Activated T-helper 2 cell treated with anti-CD3 and anti-CD28 coated beads, Interferon-gamma antibody, Interleukin-2, Interleukin-4, amounts not matched to agents 10 μg/mL and 5 μg/mL and 100 μg/mL, durations not matched to agents 14 hours and 24 hours and 36 hours (primary cell): Measurements from ENCODE around the gene CD302. TPM values are rescaled to one million over a fixed set of nuclear protein-coding genes. Genes with fewer than 3 reads are reported as not detected.
A peak's percentile ranks its signal among the peaks of the same experiment; 100 is the strongest.

Experiments used
- DNase-seq: peaks from one replicate; pipeline ENCODE4 v3.0.0; 2021; ENCODE audit warnings: low spot score
- H3K27ac Mint-ChIP-seq: one replicate; pipeline ENCODE4 v1.8.0; 2021; ENCODE audit warnings: mixed read lengths
- H3K27me3 Mint-ChIP-seq: one replicate; pipeline ENCODE4 v1.8.0; 2021; ENCODE audit warnings: low read depth, mixed read lengths
- H3K36me3 Mint-ChIP-seq: one replicate; pipeline ENCODE4 v1.8.0; 2021; ENCODE audit warnings: low read depth, mixed read lengths
- H3K4me1 Mint-ChIP-seq: one replicate; pipeline ENCODE4 v1.8.0; 2021; ENCODE audit warnings: low read depth, mixed read lengths
- H3K4me3 Mint-ChIP-seq: one replicate; pipeline ENCODE4 v1.8.0; 2021; ENCODE audit warnings: low read depth, mild to moderate bottlenecking, moderate library complexity, mixed read lengths
- H3K9me3 Mint-ChIP-seq: one replicate; pipeline ENCODE4 v1.8.0; 2021; ENCODE audit warnings: mixed read lengths
- intact Hi-C: fragments of 100-400 bp; cut with micrococcal nuclease; formaldehyde crosslinking; loops from one replicate; pipeline ENCODE4 v1.15.1; 2023
- total RNA-seq: library from RNA; stranded (reverse); gene quantifications from 2 replicates; pipeline ENCODE4 v1.2.3, GENCODE V29; 2022

CD302 gene
- total RNA-seq, 1 donor from 2014 or later, result 1.1 TPM

DNA sequence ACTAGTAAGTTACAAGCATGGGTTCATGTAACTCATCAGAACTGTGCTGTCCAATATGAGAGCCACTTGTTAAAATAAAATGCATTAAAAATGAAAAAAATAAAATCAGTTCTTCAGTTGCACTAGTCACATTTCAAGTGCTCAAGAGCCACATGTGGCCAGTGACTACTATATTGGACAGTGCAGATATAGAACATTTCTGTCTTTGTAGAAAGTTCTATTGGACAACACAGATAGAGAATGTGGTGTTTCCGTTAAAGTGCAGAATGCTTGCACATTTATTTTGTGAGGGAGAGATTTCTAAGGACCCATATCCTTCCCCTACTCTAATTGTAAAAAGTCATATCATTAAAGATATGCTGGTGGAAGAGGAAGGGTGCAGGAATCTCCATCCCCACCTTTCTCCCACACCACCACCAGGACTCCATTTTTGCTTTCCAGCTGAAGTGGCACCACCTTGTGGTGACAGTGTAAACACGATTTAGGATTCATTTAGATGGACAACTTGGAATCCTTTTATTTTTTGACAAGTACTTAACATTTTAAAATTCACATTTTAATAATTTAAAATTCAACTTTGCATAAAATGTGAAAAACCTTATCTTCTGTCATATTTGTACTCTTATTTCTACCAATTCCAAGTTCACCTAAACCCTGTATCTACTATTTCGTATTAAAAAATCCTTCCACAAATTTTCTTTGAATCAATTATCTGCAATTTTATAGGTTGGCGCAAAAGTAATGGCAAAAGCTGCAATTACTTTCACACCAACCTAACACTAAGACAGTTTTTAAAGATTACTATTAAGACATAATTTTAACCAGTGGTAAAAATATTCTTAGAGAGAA, 9.4 kb upstream of the CD302 start:
- Mint-ChIP-seq H3K27ac (no peak overlapping the region), H3K9me3 (no peaks in the 10 kb centered on the region), H3K27me3 (no peaks in the 10 kb centered on the region), H3K36me3 (peaks cover 13% of the 10 kb centered on the region), H3K4me3 (no peak overlapping the region), H3K4me1 (no peaks in the 10 kb centered on the region)
- intact Hi-C loops, result loop anchor here (2.0 to 10.0 kb wide), 3 partner anchors 115 to 907 kb away; no protein-coding TSS in a partner anchor
- DNase-seq, result no peak

DNA sequence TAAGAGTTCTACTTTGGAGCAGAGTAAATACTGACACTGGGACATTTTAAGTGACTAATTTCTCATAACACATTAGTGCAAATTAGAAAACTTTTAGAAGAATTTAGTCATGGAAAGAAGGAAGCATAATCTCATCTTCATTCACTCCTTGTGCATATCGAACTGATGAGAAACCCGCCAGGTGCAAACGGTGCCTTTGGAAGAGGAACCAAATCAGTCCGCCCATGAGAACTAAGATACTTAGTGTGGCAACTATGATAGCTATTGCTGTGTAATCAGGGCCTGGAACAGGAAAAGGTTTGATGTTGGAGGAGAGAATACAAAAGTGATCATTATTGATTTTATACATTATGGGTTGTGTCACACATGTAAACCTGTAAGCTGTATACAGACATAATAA, 6.9 kb upstream of the CD302 start:
- H3K27me3 Mint-ChIP-seq, result peaks cover 9% of the 10 kb centered on the region
- intact Hi-C loops, result loop anchor here (5.0 to 10.0 kb wide), 2 partner anchors 117 to 160 kb away; no protein-coding TSS in a partner anchor
- H3K36me3 Mint-ChIP-seq, result peaks cover 6% of the 10 kb centered on the region

DNA sequence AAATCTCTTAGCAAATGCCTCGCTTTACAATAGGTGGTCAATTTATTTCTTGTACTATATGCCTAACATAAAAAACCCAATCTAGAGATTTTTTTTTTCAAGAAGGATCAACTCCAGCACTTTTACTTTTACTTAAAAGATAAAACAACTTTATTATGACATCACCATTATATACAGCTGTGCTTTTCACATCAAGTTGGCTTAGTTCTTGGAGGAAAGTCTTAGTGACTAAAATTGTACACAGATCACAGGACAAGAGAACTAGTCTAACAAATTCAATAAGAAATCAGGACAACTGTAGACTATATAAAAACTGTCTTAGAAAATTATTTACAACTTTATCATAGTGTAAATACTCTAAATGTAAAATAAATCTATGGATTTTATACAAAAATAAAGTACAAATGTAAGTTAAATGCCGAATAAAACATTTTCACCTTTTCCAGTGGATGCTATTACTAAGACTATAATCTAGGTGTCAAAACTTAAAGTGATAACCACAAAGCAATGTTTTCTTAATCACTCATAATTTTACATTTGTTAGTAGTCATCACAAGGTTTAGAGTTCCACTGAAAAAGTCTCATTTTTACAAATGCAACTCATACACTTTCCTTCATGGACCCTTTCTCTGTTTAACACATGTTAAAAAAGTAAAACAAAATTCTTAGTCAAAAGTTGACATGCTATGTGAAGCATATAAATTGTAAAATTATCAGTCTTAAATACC, 5.4 kb upstream of the CD302 start:
- Mint-ChIP-seq H3K27me3 (peaks cover 24% of the 10 kb centered on the region), H3K9me3 (no peaks in the 10 kb centered on the region), H3K4me3 (no peak overlapping the region), H3K4me1 (peaks cover 4% of the 10 kb centered on the region), H3K36me3 (peaks cover 5% of the 10 kb centered on the region), H3K27ac (no peak overlapping the region)
- DNase-seq, result no peak
- intact Hi-C loops, result loop anchor here (10.0 kb wide), 1 partner anchor 161 kb away; no protein-coding TSS in a partner anchor

More for the DNA sequence above, 6.9 kb upstream of the CD302 start:
- Mint-ChIP-seq H3K4me1 (no peaks in the 10 kb centered on the region), H3K4me3 (no peak overlapping the region), H3K27ac (no peak overlapping the region), H3K9me3 (no peaks in the 10 kb centered on the region)
- no peak for DNase-seq

DNA sequence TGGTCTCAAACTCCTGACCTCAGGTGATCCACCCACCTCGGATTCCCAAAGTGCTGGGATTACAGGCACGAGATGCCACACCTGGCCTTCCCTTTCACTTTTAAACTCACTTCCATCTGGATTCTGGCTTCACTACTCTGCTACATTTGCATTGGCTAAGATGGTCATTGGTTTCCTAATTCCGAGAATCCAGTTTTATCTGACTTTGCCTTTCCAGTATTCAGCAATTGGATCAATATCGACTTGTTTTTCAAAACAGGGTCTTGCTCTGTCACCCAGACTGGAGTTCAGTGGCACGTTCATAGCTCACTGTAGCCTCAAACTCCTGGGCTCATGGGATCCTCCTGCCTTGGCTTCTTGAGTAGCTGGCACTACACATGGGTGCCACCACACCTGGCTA, 4.7 kb upstream of the CD302 start:
- Mint-ChIP-seq H3K27ac (no peak overlapping the region), H3K4me3 (no peak overlapping the region), H3K36me3 (peaks cover 6% of the 10 kb centered on the region), H3K9me3 (no peaks in the 10 kb centered on the region), H3K4me1 (peaks cover 5% of the 10 kb centered on the region), H3K27me3 (peaks cover 27% of the 10 kb centered on the region)
- DNase-seq, result no peak
- intact Hi-C loops, result loop anchor here (10.0 kb wide), 1 partner anchor 162 kb away; no protein-coding TSS in a partner anchor

DNA sequence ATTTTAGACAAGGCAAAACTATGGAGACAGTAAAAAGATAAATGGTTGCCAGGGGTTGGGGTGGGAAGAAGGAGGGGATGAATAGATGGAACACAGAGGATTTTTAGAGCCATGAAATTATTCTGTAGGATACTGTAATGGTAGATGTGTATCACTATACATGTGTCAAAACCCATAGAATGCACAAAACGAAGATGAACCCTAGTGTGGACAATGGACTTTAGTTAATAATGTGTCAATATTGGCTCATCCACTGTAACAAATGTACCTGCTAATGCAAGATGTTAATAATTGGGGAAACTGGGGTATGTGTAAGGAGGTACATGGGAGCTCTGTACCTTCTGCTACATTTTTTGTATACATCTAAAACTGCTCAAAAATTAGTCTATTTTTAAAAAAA, 1.8 kb upstream of the CD302 start:
- Mint-ChIP-seq H3K27me3 (peaks cover 52% of the 10 kb centered on the region), H3K27ac (no peak overlapping the region), H3K36me3 (peaks cover 9% of the 10 kb centered on the region), H3K4me3 (no peak overlapping the region), H3K9me3 (no peaks in the 10 kb centered on the region), H3K4me1 (peaks cover 8% of the 10 kb centered on the region)
- no peak for DNase-seq
- intact Hi-C loops, result loop anchor here (10.0 kb wide), 1 partner anchor 165 kb away; no protein-coding TSS in a partner anchor

DNA sequence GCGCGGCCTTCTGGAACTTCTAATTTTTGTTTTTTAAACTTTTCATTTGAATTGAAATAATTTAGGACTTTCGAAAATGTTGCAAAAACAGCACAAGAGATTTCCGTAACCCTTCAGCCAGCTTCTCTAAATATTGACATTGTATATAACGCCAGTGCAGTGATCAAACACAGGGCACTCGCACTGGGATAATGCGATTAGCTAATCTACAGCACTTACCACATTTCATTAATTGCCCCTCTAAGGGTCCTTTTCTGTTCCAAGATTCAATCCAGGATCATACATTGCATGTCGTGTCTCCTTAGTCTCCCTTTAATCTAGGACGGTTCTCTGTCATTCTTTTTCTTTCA, 343 bp upstream of the CD302 start:
- DNase-seq, result no peak
- no peak overlapping the region for H3K27ac Mint-ChIP-seq
- peaks cover 52% of the 10 kb centered on the region for H3K27me3 Mint-ChIP-seq
- H3K36me3 Mint-ChIP-seq, result peaks cover 9% of the 10 kb centered on the region
- H3K4me1 Mint-ChIP-seq, result peaks cover 8% of the 10 kb centered on the region
- intact Hi-C loops, result no loop called here
- H3K4me3 Mint-ChIP-seq, result peak overlapping the region; percentile 62
- H3K9me3 Mint-ChIP-seq, result no peaks in the 10 kb centered on the region

DNA sequence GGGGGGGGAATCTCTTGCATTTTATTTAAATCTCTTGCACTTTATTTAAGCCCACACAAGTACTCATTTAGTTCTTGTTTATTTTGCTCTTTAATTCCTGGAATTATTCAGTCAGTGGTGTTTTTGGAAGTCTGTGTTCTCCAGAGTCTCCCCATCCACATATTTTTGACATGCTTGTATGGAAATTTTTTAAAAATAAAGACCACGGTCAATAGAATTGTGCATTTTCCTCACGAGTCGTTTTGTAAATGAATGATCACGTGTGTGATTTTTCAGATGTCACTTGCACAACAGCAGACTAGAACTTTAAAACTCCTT, 824 bp downstream of the CD302 start:
- DNase-seq, result no peak
- Mint-ChIP-seq H3K27ac (no peak overlapping the region), H3K27me3 (peaks cover 52% of the 10 kb centered on the region), H3K9me3 (no peaks in the 10 kb centered on the region), H3K4me3 (peak overlapping the region; percentile 55), H3K4me1 (peaks cover 8% of the 10 kb centered on the region), H3K36me3 (peaks cover 9% of the 10 kb centered on the region)
- intact Hi-C loops, result no loop called here

DNA sequence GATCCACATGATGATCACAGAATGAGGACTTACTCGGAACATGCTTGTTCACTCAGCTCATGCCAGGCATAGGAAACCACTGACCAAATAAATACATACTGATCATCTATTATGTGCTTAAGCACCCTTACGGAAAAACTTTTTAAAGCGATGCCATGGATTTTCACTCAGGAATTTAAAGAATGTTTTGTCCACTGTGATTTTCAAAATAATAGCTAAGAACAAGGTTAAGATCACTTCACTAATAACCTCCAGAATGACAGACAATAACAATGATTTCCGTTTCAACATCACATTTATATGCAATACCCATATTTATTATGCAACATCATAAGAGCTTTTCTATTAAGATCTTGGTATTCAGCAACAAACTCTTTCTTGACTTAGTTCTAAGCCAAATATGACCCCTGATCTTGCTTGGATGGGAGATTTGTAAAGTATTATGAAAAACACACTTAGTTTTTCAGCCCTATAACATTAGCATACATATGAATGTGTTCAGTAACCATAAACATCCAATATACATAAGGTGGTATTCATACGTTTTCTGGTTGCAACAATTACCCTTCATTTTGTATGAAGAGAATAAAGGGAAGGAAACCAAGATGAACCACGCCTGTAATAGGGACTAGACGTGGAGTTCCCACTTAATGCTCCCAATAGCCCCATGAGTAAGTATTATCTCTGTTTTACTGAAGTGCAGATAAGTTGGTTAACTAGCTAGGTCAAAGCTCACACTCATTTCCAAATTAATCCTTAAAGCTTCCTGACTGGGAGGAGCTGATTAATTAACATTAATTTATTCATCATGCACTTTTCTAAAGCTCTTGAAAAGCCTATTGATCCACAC, 1.9 kb downstream of the CD302 start:
- H3K36me3 Mint-ChIP-seq, result peaks cover 9% of the 10 kb centered on the region
- intact Hi-C loops, result no loop called here
- no peaks in the 10 kb centered on the region for H3K9me3 Mint-ChIP-seq
- no peak overlapping the region for H3K27ac Mint-ChIP-seq
- H3K4me1 Mint-ChIP-seq, result peaks cover 8% of the 10 kb centered on the region
- H3K27me3 Mint-ChIP-seq, result peaks cover 48% of the 10 kb centered on the region
- DNase-seq, result no peak
- H3K4me3 Mint-ChIP-seq, result no peak overlapping the region

DNA sequence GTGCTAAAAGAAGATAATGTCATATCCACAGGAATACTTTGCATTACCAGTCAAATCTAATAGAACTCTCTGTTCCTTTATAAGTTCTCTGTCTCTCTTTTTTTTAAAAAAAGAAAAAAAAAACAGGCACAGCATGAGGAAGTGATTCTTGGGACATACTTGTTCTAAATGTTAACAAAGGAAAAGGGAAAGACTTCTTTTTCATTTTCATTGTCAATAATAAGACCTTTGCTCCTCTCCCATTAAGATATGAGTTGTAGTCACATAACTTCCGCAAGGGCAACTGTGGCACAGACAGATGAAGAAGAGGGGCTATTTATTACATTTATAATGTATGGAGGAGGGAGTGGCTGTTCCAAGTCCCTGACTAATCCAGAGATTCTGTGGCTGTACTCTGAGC, 4.7 kb downstream of the CD302 start:
- Mint-ChIP-seq H3K9me3 (no peaks in the 10 kb centered on the region), H3K27me3 (peaks cover 27% of the 10 kb centered on the region), H3K4me1 (peaks cover 10% of the 10 kb centered on the region), H3K36me3 (peaks cover 3% of the 10 kb centered on the region), H3K27ac (no peak overlapping the region), H3K4me3 (no peak overlapping the region)
- no peak for DNase-seq
- intact Hi-C loops, result no loop called here

DNA sequence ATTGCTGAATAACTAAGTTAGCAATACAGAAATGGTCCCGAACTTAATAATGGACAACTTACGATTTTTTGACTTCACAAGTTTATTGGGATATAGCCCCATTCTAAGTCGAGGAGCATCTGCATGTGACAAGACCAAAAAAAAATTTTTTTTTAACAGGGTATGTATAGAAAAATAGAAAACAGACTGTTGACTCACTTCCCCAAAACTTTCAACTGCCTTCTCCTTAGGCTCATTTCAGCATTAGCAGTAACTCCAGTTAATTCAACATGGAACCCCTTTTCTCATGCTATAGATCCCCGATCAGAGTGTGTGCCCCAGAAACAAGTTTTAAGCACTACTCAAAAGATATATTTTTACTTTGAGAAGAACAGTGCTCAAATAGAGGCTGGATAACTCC, 5.4 kb downstream of the CD302 start:
- Mint-ChIP-seq H3K4me3 (no peak overlapping the region), H3K4me1 (peaks cover 9% of the 10 kb centered on the region), H3K27ac (no peak overlapping the region), H3K36me3 (peaks cover 3% of the 10 kb centered on the region), H3K9me3 (no peaks in the 10 kb centered on the region), H3K27me3 (peaks cover 24% of the 10 kb centered on the region)
- intact Hi-C loops, result no loop called here
- DNase-seq, result no peak

DNA sequence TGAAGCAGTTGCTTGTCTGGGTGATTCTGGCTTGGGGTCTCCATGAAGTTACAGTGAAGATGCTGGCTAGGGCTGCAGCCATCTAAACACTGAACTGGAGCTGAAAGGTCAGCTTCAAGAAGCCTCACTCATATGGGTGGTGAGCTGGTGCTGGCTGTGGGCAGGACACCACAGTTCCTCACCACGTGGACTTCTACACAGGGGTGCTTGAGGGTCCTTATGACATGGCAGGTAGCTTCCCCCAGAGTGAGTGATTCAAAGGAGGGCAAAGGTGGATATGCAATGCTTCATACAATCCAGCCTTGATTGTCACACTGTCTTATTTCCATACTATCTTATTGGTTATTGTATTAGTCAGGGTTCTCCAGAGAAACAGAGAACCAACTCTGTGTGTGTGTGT, 6.0 kb downstream of the CD302 start:
- intact Hi-C loops, result no loop called here
- Mint-ChIP-seq H3K4me1 (peaks cover 7% of the 10 kb centered on the region), H3K9me3 (no peaks in the 10 kb centered on the region), H3K27me3 (peaks cover 18% of the 10 kb centered on the region), H3K4me3 (no peak overlapping the region), H3K36me3 (no peaks in the 10 kb centered on the region), H3K27ac (no peak overlapping the region)
- DNase-seq, result no peak

DNA sequence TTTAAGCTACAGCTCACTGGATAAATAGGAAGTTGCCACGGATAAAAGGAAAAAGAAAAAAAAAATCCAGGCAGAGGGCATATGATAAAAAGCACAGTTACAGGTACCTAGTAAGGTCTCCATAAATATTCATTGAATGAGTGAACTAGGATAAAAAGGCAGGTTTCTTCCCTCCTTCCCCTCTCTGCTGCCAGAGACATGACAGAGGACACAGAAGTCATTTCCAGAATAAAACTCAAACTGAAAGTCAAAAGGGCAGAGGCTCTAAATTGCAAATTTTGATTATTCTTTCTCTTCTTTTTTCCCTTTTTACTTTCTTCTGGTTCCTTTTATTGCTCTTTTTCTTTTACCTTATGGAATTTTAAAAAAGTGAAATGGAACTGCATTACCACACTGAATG, 7.7 kb downstream of the CD302 start:
- H3K36me3 Mint-ChIP-seq, result no peaks in the 10 kb centered on the region
- peaks cover 2% of the 10 kb centered on the region for H3K27me3 Mint-ChIP-seq
- no peak overlapping the region for H3K27ac Mint-ChIP-seq
- no peaks in the 10 kb centered on the region for H3K9me3 Mint-ChIP-seq
- no peak overlapping the region for H3K4me3 Mint-ChIP-seq
- no peak for DNase-seq
- intact Hi-C loops, result no loop called here
- peaks cover 7% of the 10 kb centered on the region for H3K4me1 Mint-ChIP-seq
